H1 (cell line): ENCODE data around the gene ZFYVE21. TPM values are rescaled to one million over a fixed set of nuclear protein-coding genes. Genes with fewer than 3 reads are reported as not detected.

Source experiments
- CEBPB ChIP-seq: IDR thresholded peaks from 2 replicates; pipeline ENCODE4 v1.6.1; 2012; ENCODE audit warnings: low read depth, low read length
- CHD2 ChIP-seq: IDR thresholded peaks from 2 replicates; pipeline ENCODE4 v1.6.1; 2012; ENCODE audit warnings: low read length, improper control_type of control experiment
- HDAC6 ChIP-seq: IDR thresholded peaks from one replicate; pipeline ENCODE4 v1.7.1; 2012; ENCODE audit warnings: low read depth, mild to moderate bottlenecking, inconsistent platforms, low read length, moderate library complexity
- JUN ChIP-seq: IDR thresholded peaks from 2 replicates; pipeline ENCODE4 v1.6.1; 2011; ENCODE audit warnings: low read depth, mild to moderate bottlenecking, improper control_type of control experiment, low read length
- POU5F1 ChIP-seq: IDR thresholded peaks from 2 replicates; pipeline ENCODE4 v1.6.1; 2011; ENCODE audit warnings: low read depth, mild to moderate bottlenecking, low read length, moderate library complexity
- TAF1 ChIP-seq: IDR thresholded peaks from 2 replicates; pipeline ENCODE4 v1.6.1; 2011; ENCODE audit warnings: mild to moderate bottlenecking, low read depth, low read length
- polyA plus RNA-seq, 7 experiments: library from polyadenylated mRNA; depleted of rRNA in 3 of 7; stranded (reverse) in 5 of 7; unstranded in 2 of 7; fragments of >200 nt in 5 of 7; fragments of 200-250 nt in 2 of 7; gene quantifications; 1 replicate in 5 of 7; 2 replicates in 1 of 7; 4 replicates in 1 of 7; pipeline versions ENCODE4 v1.2.1 to v1.2.3, GENCODE V29; 2011 to 2013; ENCODE audit warnings: missing spikeins in 2 of 7, mixed read lengths in 2 of 7
- total RNA-seq: library from RNA; stranded (reverse); fragmentation: NEBNext Ultra II Directional; extraction: Animal tissue kit (Norgen Biotek cat#: 25700); gene quantifications from 2 replicates; pipeline ENCODE4 v1.2.1, GENCODE V29; 2021
- TF ChIP-seq, protein P1 (sequence below): IDR thresholded peaks from 2 replicates; pipeline ENCODE4 v1.6.1; 2011; ENCODE audit warnings: low read depth, mild to moderate bottlenecking, low read length; ENCODE audit not compliant: insufficient read depth

ZFYVE21 gene
- total and polyA plus RNA-seq, 2 of the 8 experiments (the other 6 are each of a cell fraction or from before 2014, with no cell fraction given): 53.4 to 127 TPM

DNA sequence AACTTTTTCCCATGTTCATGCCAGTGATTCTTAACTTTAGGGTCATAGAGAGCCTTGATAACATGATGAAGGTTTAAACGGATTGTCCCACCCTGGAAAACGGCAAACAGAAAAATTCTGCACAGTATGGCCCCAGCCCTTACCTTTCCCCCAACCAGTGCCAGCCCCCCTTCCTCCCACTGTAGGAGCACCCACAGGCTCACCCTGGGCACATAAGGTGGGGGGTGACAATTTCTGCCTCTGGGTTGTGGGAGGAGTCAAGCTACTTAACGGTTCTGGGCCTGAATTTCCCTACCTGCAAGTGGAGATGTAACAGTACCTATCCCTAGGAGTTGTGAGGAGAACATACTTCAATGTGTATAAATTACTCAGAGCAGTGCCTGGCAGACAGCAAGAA, 18.4 kb upstream of the ZFYVE21 start (continued):
- TF ChIP-seq, protein P1, sequence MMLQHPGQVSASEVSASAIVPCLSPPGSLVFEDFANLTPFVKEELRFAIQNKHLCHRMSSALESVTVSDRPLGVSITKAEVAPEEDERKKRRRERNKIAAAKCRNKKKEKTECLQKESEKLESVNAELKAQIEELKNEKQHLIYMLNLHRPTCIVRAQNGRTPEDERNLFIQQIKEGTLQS: no peak
- TF ChIP-seq TAF1: no peak
- TF ChIP-seq HDAC6: no peak
- TF ChIP-seq POU5F1: no peak
- TF ChIP-seq CEBPB: no peak
- TF ChIP-seq CHD2: no peak
- no peak for TF ChIP-seq JUN
- TF ChIP-seq, all 59 proteins: peak for 0
